HL-60/S4 (cell line): ENCODE results near the gene TMEM132D.
"Not testable (repeated sequence)": the region's sequence is repeated elsewhere in the genome, so short reads cannot be mapped to it uniquely, and the experiment has no call there.

Source experiments
- in situ Hi-C: fragments of 300-500 bp; cut with MboI; formaldehyde crosslinking; loops from 2 replicates; pipeline ENCODE4 v1.14.3; 2022; ENCODE audit warnings: low sequenced_read_pairs

Gene TMEM132D

DNA sequence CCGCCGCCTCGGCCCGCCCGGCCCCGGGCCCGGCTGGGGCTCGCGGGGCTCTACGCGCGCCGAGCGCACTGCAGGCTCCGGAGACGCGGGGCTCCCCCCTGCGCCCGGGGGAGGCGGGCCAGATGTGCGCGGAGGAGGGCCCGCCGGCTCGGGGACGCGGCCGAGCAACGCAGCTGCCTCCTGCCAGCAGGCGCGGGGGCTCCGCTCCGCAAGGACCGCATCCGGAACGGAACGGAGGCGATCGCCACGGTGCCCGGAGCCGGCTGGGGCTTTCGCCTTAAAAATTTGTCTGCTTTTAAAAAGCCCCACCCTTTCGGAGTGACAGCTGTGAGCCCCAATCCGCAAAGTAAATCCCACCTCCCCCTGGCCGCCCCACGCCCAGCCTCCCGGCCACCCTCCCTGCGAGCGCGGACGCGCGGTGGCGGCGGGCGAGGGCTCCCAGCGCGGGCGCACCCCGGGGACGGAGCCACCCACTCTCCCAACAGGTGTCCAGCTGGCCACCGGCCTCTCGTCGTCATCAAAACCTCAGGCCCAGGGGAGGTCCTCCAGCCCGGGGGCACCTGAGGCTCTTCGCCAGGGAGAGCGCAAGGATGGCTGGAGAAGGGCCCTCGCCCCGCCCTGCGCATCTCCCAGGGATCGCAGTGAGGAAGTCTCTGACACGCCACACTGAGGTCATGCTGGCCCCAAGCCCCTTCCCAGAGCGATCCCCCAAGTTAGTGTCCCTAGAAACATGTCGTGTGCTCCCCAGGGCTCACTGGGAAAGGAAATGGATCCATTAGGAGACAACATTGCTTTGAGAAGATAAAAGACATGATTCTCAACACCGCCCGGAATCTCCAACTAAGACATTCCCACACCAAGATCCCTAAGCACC, at the start of gene TMEM132D:
Gene TMEM132D (minus strand): TSS at position 70 of the 874 bp plus-strand sequence.
- in situ Hi-C loops: no loop called here

GRCh38 chr12:129949651-129950050, 45.8 kb upstream of the TMEM132D start:
- in situ Hi-C loops: no loop called here

- in situ Hi-C loops: no loop called here
These were observed 37.8 kb upstream of the TMEM132D start for GRCh38 chr12:129941618-129942017.

DNA sequence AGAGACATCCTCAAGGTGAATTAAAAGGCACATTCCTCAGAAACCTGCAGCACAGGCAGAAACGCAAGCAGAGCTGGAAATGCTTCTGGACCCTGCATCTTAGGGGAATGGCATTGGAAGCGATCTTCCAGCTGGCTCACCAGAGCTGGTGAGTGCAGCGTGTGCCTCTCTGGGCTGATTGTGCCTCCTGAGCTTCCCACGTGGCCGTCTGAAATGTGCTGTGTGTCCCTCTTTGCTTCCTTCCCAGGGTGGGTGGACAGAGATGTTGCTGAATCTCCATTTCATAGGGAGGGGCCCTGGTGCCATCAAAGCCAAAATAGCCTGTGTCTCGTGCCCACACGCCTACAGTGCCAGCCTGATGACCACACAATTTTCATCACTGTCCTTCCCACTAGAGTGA, 34.3 kb upstream of the TMEM132D start:
- in situ Hi-C loops: no loop called here

DNA sequence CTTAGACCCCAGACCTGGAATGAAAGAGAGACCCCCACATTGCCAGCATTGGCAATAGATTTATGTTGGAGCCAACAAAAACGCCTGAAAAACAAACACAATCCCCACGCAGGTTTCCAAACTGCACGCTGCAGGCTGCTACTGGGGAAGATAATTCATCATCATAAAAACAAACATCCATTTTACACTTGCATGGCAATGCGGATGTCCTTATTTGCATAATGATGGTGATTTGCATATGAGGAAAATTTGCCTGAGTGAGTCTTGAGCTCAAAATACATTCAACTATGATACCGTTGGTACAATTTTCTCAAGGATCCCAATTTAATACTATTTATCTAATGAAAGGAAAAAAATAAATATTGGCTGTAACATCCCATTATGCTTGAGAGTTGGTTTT, 33.6 kb upstream of the TMEM132D start:
- in situ Hi-C loops: no loop called here

DNA sequence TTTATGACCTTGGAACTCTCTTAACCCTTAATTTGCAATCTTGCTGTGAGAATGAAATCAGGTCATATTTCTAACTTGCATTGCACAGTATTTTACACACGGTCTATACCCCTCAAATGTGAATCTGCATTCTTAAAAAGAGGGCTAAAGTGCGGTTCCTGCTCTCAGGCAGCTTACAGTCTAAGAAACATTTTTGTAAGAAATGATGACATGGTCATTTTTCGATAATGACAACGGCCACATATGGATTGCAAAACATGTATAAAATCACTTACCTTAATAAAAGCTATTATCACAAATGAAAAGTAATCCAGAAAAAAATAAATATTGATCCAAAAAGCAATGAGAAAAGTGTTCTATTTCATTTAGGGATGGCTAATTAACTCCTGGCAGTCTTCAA, 24.8 kb upstream of the TMEM132D start:
- in situ Hi-C loops: no loop called here

- in situ Hi-C loops: no loop called here
These were observed 23.6 kb upstream of the TMEM132D start for GRCh38 chr12:129927316-129927900.

DNA sequence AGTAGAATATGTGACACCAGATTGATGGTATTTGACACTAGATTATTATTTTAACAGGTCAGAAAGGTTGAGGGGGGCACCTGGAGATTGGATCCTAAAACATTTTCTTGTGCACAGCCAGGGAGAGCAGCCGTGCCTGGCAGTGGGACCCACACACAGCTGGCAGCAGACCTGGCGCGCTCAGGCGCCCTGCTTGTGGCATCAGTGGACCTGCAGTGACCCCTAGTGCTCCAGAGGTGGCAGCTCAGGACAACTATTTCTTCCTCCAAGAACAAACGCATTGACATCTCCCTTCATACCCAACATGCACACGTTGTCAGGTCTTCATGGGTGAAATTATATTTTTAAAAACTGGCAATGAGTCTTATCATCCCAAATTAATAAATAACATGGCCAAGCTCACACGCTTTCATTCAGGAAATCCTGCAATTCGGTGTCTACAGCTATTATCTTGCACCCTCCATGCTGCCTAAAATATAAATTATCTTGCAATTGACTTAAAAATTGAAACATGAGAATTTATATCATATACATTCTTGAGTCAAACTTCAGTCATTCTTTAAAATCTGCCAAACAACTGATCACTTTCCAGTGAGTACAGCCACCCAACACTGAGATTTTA, 7.7 kb upstream of the TMEM132D start:
- in situ Hi-C loops: no loop called here

DNA sequence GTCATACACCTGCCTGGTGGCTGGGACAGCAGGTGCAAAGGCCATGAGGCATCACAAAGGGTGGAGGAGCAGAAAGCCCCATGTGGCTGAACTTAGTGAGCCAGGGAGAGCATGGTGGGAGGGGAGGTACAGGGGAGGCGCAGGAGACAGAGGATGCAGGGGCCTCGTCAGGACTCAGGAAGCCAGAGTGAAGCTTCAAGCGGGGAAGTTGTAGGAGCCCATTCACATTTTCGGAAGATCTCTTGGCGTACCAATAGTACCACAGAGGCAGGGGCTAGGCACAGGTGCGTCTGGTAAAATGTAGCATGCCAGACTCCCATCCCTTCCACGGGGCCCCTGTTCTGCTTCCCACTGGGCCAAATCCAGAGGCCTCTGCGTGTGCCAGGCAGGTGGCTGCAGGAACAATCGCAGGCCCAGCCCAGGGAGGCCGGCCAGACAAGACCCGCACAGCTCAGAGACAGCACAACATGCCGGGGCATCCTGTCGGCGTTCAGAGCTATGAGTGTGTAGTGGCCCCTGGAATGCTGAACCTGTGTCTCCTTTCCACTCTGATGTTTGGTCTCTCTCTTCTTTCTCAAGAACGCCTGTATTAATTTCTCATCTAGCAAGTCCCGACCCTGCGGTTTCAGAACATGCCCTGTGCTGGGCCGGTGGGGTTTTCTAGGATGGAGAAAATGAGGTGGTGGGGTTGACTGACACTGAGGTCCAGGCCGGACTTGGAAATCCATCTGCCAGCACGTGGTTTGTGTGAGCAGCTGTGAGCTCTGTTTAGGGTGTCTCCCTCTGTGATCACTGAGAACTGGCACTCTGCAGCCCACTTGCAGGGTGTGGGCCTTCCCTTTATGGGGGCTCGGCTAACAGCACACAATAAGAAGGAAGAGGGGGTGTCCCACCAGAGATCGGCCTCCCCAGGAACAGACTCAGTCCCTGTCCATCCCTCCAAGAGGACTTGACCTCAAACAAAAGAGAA, 5.5 kb upstream of the TMEM132D start:
- in situ Hi-C loops: no loop called here

- in situ Hi-C loops: no loop called here
These were observed 506 bp downstream of the TMEM132D start for GRCh38 chr12:129903092-129903945.

GRCh38 chr12:129902371-129903091, 1.3 kb downstream of the TMEM132D start:
- in situ Hi-C loops: no loop called here

- in situ Hi-C loops: no loop called here
These were observed 2.6 kb downstream of the TMEM132D start for GRCh38 chr12:129901254-129901653.

- in situ Hi-C loops: no loop called here
These were observed 3.5 kb downstream of the TMEM132D start for GRCh38 chr12:129900306-129900705.

GRCh38 chr12:129899045-129899444, 4.8 kb downstream of the TMEM132D start:
- in situ Hi-C loops: not testable (repeated sequence)

DNA sequence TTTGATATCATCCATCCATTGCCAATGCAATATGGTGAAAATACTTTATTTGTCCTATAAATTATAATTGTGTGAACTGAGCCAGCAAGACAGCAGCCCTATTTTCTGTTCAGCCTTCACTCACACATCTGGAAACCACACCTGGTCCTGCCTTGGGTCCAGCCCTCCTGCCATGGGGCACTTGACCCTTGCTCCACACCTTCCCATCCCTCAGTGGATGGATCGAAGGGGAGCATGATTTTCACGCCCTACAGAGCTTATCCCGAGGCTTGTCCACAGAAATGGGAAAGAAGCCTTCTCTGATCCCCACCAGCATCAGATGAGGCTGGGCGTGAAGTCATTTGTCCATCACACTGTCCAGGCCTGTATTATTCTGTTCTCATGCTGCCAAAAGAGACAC, 10.1 kb downstream of the TMEM132D start:
- in situ Hi-C loops: no loop called here

DNA sequence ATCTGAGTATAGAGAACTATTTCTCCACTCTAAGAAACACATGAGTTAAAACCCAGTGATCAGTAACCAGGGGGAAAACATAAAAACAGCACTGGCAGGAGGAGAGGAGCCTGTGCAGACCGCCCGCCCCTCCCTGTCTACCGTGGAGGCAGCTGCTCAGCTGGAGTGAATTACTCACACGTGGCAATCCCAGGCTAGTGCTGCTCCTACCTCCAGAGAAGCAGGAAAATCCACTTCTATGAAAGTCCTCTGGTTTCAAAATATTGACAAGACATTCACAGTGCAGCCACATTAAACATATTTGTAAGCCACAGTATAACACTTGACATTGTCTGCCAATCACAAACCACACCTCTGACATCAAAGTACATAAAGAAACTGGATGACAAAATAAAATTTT, 16.7 kb downstream of the TMEM132D start:
- in situ Hi-C loops: no loop called here

DNA sequence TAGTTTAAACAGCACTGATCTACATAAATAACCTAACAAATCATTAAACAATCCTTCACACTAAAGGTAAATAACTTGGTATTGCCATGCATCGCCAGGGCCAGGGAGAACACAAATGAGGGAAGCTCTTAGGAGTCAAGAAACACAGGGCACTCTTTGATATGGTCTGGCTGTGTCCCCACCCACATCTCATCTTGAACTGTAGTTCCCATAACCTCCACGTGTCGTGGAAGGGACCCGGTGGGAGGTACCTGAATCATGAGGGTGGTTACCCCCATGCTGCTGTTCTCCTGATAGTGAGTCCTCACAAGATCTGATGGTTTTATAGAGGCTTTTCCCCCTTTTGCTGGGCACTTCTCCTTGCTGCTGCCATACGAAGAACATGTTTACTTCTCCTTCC, 17.3 kb downstream of the TMEM132D start:
- in situ Hi-C loops: no loop called here

GRCh38 chr12:129885287-129885686, 18.5 kb downstream of the TMEM132D start:
- in situ Hi-C loops: no loop called here

- in situ Hi-C loops: no loop called here
These were observed 26.4 kb downstream of the TMEM132D start for GRCh38 chr12:129877411-129877810.
